Left lung (tissue), 10 donors: ENCODE data around the gene MARCHF7. TPM values are rescaled to one million over a fixed set of nuclear protein-coding genes. Genes with fewer than 3 reads are reported as not detected.
A peak's percentile ranks its signal among the peaks of the same experiment; 100 is the strongest.

ENCODE experiments used
- ATAC-seq: fragments of 200-7000 bp; cut with Tn5 transposase; one replicate; pipeline ENCODE4 v1.9.1; 2020; ENCODE audit warnings: moderate library complexity
- DNase-seq, 4 donors: peaks; one replicate each; pipeline ENCODE4 v3.0.0-alpha.2; 2013 to 2020
- H3K27ac ChIP-seq, 2 donors: fragments of 200-600 bp; sonication (generic) in 1 of 2; one replicate each; pipeline versions ENCODE4 v1.5.0 to v1.8.0; 2020 to 2021
- H3K27me3 ChIP-seq, 2 donors: fragments of 200-600 bp; sonication (generic) in 1 of 2; one replicate each; pipeline versions ENCODE4 v1.5.0 to v1.8.0; 2020 to 2021
- H3K36me3 ChIP-seq, 2 donors: fragments of 200-600 bp; sonication (generic) in 1 of 2; one replicate each; pipeline versions ENCODE4 v1.5.0 to v1.8.0; 2020 to 2021
- H3K4me1 ChIP-seq, 2 donors: fragments of 200-600 bp; one replicate each; pipeline ENCODE4 v1.8.0; 2021
- H3K4me3 ChIP-seq, 2 donors: fragments of 200-600 bp; sonication (generic) in 1 of 2; one replicate each; pipeline versions ENCODE4 v1.5.0 to v1.8.0; 2020 to 2021; ENCODE audit warnings: mild to moderate bottlenecking in 1 of 2
- H3K9me3 ChIP-seq, 2 donors: fragments of 200-600 bp; sonication (generic) in 1 of 2; one replicate each; pipeline versions ENCODE4 v1.5.0 to v1.8.0; 2020 to 2021
- intact Hi-C, 2 donors: fragments of 100-400 bp; cut with DNase I; formaldehyde crosslinking; loops; one replicate each; pipeline versions ENCODE4 v1.11.2 to v1.14.2; 2022
- polyA plus RNA-seq, 6 donors: library from polyadenylated mRNA; unstranded; fragments of 120-200 nt; gene quantifications; one replicate each; pipeline ENCODE4 v1.2.1, GENCODE V29; 2013; ENCODE audit not compliant: insufficient read length in 6 of 6
- total RNA-seq, 2 donors: library from RNA; stranded (reverse); fragmentation: NEBNext Ultra II Directional; extraction: Animal tissue kit (Norgen Biotek cat#: 25700); gene quantifications; one replicate each; pipeline ENCODE4 v1.2.1, GENCODE V29; 2021
- TF ChIP-seq, protein P1 (sequence below), 2 donors: fragments of 200-600 bp; sonication (generic) in 1 of 2; IDR thresholded peaks; one replicate each; pipeline versions ENCODE4 v1.5.0 to v1.8.0; 2021; ENCODE audit warnings: antibody characterized with exemption in 2 of 2
- donor health status: DM: no; HTN: yes; CAD: no.
- donor health status: DM: no; HTN: no; CAD: no.

MARCHF7 gene
- total and polyA plus RNA-seq, 8 donors, result 64.1 to 202 (median 162) TPM

DNA sequence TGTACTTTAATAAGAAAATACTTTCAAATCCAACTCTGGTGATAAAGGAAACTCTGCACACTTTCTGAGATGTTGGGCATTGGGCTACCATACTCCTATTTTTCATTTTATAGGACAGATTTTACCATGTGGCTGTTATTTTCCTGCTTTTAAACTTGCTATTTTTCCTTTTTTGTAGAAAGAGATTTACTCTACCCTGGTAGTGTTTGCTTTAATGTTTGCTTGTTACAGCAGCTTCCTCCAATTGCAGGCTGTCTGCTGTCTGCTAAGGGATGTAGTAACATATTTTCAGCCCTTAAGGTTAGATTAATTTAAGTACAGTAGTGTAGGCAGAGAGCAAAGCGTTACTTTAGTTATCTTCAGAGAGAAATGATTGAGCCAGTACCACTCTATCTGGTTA, 38.6 kb downstream of the MARCHF7 start:
- Histone ChIP-seq H3K4me1 (peaks cover 3 to 30% of the 10 kb centered on the region in 2 donors), H3K27me3 (no peaks in the 10 kb centered on the region), H3K27ac (no peak overlapping the region), H3K36me3 (peaks cover 0 to 62% of the 10 kb centered on the region in 2 donors), H3K4me3 (no peak overlapping the region), H3K9me3 (no peaks in the 10 kb centered on the region)
- intact Hi-C loops, result no loop called here
- no peak for ATAC-seq
- TF ChIP-seq, protein P1, sequence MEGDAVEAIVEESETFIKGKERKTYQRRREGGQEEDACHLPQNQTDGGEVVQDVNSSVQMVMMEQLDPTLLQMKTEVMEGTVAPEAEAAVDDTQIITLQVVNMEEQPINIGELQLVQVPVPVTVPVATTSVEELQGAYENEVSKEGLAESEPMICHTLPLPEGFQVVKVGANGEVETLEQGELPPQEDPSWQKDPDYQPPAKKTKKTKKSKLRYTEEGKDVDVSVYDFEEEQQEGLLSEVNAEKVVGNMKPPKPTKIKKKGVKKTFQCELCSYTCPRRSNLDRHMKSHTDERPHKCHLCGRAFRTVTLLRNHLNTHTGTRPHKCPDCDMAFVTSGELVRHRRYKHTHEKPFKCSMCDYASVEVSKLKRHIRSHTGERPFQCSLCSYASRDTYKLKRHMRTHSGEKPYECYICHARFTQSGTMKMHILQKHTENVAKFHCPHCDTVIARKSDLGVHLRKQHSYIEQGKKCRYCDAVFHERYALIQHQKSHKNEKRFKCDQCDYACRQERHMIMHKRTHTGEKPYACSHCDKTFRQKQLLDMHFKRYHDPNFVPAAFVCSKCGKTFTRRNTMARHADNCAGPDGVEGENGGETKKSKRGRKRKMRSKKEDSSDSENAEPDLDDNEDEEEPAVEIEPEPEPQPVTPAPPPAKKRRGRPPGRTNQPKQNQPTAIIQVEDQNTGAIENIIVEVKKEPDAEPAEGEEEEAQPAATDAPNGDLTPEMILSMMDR (IDR thresholded peaks at IDR 0.05), result no peak
- no peak for DNase-seq

DNA sequence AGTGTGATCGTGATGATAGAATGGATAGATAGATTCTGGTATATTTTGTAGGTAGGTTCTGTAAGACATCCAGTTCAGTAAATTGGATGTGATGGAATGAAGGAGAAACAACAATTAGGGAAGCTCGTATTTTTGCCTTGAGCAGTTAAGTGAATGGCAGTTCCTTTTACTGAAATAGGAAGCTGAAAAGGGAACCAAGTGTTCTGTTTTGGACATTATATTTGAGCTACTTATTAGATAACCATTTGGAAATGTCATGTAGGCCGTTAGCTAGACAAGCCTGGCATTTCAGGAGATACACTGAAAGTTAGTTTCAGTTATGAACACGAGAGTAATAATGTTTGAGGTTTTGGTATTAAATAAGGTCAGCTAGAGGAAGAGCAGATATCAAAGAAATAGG, 41.5 kb downstream of the MARCHF7 start:
- H3K36me3 ChIP-seq, result peaks cover 0 to 60% of the 10 kb centered on the region in 2 donors
- H3K27me3 ChIP-seq, result no peaks in the 10 kb centered on the region
- H3K4me1 ChIP-seq, result peaks cover 16 to 38% of the 10 kb centered on the region in 2 donors
- H3K4me3 ChIP-seq, result no peak overlapping the region
- peak overlapping the region in 1 of 2 donors; percentile 79 for H3K27ac ChIP-seq
- TF ChIP-seq, protein P1 (IDR thresholded peaks at IDR 0.05), result no peak
- no peaks in the 10 kb centered on the region for H3K9me3 ChIP-seq
- ATAC-seq (peak; percentile 6), DNase-seq (no peak)
- intact Hi-C loops, result no loop called here

DNA sequence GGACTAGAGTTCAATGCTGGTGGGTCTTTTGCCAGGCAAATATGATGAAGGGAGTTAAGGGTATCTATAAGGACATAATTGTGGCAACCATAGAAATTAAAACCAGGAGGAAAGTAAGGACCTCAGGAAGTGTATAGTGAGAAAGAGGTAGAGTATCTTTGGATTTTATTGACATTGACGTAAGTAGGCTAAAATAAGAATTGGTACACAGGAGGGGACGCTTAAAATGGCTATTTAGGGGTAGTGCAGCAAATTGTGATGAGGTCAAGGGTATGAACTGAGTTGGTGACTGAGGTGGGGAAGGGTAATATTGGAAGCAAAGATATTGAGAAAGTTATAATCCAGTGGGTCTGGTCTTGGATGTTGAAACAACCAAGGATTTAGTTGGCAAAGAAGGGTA, 42.7 kb downstream of the MARCHF7 start:
- Histone ChIP-seq H3K36me3 (peaks cover 0 to 60% of the 10 kb centered on the region in 2 donors), H3K9me3 (no peaks in the 10 kb centered on the region), H3K27me3 (no peaks in the 10 kb centered on the region), H3K4me3 (no peak overlapping the region), H3K27ac (peak overlapping the region in 1 of 2 donors; percentile 79), H3K4me1 (peaks cover 16 to 41% of the 10 kb centered on the region in 2 donors)
- ATAC-seq (no peak), DNase-seq (no peak)
- intact Hi-C loops, result no loop called here
- TF ChIP-seq, protein P1 (IDR thresholded peaks at IDR 0.05), result no peak

DNA sequence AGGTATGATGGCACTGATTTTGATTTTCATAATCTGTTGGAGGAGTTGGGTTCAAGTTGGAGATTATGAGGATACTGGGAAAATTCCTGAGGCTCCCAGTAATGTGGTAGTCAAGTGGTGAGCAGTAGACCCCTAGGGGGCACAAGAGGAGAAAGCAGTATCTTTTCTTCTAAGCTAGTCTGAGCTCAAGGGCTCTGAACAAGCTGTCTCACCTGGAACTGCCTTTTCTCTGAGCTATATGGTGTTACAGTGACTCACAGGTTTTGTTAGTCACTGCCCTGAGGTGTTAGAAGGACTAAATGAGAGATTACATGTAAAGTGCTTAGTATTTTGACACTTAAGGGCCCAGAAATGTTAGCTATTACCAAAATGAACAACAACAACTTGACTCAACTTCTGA, 43.5 kb downstream of the MARCHF7 start:
- intact Hi-C loops, result no loop called here
- ATAC-seq (peak; percentile 74), DNase-seq (no peak)
- Histone ChIP-seq H3K36me3 (peaks cover 0 to 64% of the 10 kb centered on the region in 2 donors), H3K4me1 (peaks cover 16 to 41% of the 10 kb centered on the region in 2 donors), H3K9me3 (no peaks in the 10 kb centered on the region), H3K4me3 (no peak overlapping the region), H3K27me3 (no peaks in the 10 kb centered on the region), H3K27ac (no peak overlapping the region)
- TF ChIP-seq, protein P1 (IDR thresholded peaks at IDR 0.05), result no peak

DNA sequence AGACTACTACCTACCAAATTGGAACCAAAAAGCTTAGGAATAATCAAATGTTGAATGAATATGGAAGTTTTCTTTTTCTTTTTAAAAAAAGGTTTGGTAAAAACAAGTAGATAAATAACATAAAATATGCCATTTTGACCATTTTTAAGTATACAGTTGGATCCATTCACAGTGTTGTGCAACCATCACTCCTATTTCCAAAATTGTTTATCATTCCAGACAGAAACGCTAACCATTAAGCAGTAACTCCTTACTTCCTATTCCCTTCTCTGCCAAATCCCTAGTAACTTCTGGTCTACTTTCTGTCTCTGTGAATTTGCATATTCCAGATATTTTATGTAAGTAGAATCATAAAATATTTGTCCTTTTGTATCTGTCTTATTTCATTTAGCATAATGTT, 45.9 kb downstream of the MARCHF7 start:
- peak overlapping the region in 1 of 2 donors; percentile 39 for H3K27ac ChIP-seq
- H3K4me3 ChIP-seq, result no peak overlapping the region
- intact Hi-C loops, result no loop called here
- TF ChIP-seq, protein P1 (IDR thresholded peaks at IDR 0.05), result no peak
- H3K36me3 ChIP-seq, result peaks cover 0 to 79% of the 10 kb centered on the region in 2 donors
- no peaks in the 10 kb centered on the region for H3K27me3 ChIP-seq
- no peak for ATAC-seq
- no peaks in the 10 kb centered on the region for H3K9me3 ChIP-seq
- DNase-seq, result no peak
- H3K4me1 ChIP-seq, result peaks cover 16 to 31% of the 10 kb centered on the region in 2 donors
